Cardiac muscle cell (in vitro differentiated cells and primary cell): ENCODE measurements around the gene SLC16A9. TPM values are rescaled to one million over a fixed set of nuclear protein-coding genes. Genes with fewer than 3 reads are reported as not detected.
"Not testable (repeated sequence)": the region's sequence is repeated elsewhere in the genome, so short reads cannot be mapped to it uniquely, and the experiment has no call there.

Source experiments
- DNase-seq, 2 donors: peaks; one replicate each; pipeline versions ENCODE4 v3.0.0 to v3.0.0-alpha.2; 2010 to 2017; ENCODE audit warnings: low read depth in 1 of 2, low spot score in 1 of 2
- H3K27ac ChIP-seq: fragments of 200-600 bp; sonication (generic); 2 replicates; pipeline ENCODE4 v1.5.1; 2016
- H3K27me3 ChIP-seq: fragments of 200-600 bp; sonication (generic); 2 replicates; pipeline ENCODE4 v1.6.0; 2016; ENCODE audit warnings: control low read depth
- H3K36me3 ChIP-seq: fragments of 200-600 bp; sonication (generic); 2 replicates; pipeline ENCODE4 v1.5.1; 2016; ENCODE audit warnings: control low read depth
- H3K4me1 ChIP-seq: fragments of 200-600 bp; sonication (generic); 2 replicates; pipeline ENCODE4 v1.8.1; 2017; ENCODE audit warnings: low read depth, mild to moderate bottlenecking, mixed run types
- H3K4me3 ChIP-seq: fragments of 200-600 bp; sonication (generic); 2 replicates; pipeline ENCODE4 v1.5.1; 2016; ENCODE audit warnings: mild to moderate bottlenecking
- H3K9me3 ChIP-seq: fragments of 200-600 bp; sonication (generic); 2 replicates; pipeline ENCODE4 v1.5.1; 2017; ENCODE audit warnings: low read depth, mild to moderate bottlenecking, control low read depth
- polyA plus RNA-seq: library from polyadenylated mRNA; unstranded; fragments of >200 nt; fragmentation: Nextera tagmentation; extraction: Ambion mirVana; gene quantifications from 2 replicates; pipeline ENCODE4 v1.2.1, GENCODE V29; 2016
- total RNA-seq: library from RNA; depleted of rRNA; stranded (reverse); fragments of >200 nt; gene quantifications from 2 replicates; pipeline ENCODE4 v1.2.3, GENCODE V29; 2016
- TF ChIP-seq, protein P1 (sequence below): IDR thresholded peaks from 2 replicates; pipeline ENCODE4 v1.5.1; 2012; ENCODE audit warnings: low read depth, mild to moderate bottlenecking, low read length

Gene SLC16A9
- total and polyA plus RNA-seq, 2 experiments from 2014 or later: 3.0 to 3.5 TPM

DNA sequence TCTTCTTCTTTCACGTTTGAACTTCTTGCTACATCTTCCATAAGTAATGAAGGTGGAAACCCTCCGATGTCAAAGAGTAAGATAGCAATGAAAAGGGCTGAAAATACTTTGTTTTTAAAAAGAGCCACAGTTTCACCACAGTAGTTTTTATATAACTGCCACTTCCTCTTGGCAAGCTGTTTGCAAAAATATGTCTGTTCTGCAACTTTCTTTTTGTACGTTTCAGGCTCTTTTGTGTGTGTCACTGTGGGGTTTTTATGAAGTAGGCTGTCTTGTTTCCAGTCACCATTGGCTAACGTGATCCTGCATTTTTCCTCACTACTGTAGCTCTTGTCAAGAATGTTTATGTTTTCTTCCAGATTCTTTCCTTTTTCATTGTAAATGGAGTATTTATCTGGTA lies 55.6 kb downstream of the SLC16A9 start:
- Histone ChIP-seq H3K36me3 (no peaks in the 10 kb centered on the region), H3K4me3 (no peak overlapping the region), H3K27me3 (no peaks in the 10 kb centered on the region), H3K27ac (no peak overlapping the region), H3K4me1 (no peaks in the 10 kb centered on the region), H3K9me3 (no peaks in the 10 kb centered on the region)
- TF ChIP-seq, protein P1, sequence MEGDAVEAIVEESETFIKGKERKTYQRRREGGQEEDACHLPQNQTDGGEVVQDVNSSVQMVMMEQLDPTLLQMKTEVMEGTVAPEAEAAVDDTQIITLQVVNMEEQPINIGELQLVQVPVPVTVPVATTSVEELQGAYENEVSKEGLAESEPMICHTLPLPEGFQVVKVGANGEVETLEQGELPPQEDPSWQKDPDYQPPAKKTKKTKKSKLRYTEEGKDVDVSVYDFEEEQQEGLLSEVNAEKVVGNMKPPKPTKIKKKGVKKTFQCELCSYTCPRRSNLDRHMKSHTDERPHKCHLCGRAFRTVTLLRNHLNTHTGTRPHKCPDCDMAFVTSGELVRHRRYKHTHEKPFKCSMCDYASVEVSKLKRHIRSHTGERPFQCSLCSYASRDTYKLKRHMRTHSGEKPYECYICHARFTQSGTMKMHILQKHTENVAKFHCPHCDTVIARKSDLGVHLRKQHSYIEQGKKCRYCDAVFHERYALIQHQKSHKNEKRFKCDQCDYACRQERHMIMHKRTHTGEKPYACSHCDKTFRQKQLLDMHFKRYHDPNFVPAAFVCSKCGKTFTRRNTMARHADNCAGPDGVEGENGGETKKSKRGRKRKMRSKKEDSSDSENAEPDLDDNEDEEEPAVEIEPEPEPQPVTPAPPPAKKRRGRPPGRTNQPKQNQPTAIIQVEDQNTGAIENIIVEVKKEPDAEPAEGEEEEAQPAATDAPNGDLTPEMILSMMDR: no peak
- DNase-seq: peak in 1 of 2 donors; percentile 5

DNA sequence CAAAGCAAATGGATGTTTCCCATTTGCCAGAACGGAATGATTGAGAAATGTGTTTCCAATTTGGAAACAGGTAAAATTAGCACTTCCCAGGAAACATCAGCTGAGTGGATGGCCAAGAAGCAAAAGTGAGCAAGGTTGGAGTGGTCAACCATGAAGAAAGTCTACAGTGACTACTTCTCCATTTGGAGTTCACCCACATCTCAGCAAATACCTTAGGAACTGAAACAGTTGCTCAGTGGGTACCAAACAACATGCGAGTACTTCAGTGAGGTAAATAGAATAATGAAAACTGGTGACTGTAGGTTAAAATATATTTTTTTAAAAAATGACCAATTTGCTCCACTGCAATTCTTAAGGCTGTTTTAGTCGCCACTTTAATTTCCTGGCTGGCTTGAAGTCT lies 57.7 kb downstream of the SLC16A9 start:
- H3K9me3 ChIP-seq: no peaks in the 10 kb centered on the region
- no peak for DNase-seq
- H3K4me3 ChIP-seq: no peak overlapping the region
- H3K36me3 ChIP-seq: no peaks in the 10 kb centered on the region
- H3K4me1 ChIP-seq: no peaks in the 10 kb centered on the region
- TF ChIP-seq, protein P1: no peak
- no peaks in the 10 kb centered on the region for H3K27me3 ChIP-seq
- no peak overlapping the region for H3K27ac ChIP-seq

DNA sequence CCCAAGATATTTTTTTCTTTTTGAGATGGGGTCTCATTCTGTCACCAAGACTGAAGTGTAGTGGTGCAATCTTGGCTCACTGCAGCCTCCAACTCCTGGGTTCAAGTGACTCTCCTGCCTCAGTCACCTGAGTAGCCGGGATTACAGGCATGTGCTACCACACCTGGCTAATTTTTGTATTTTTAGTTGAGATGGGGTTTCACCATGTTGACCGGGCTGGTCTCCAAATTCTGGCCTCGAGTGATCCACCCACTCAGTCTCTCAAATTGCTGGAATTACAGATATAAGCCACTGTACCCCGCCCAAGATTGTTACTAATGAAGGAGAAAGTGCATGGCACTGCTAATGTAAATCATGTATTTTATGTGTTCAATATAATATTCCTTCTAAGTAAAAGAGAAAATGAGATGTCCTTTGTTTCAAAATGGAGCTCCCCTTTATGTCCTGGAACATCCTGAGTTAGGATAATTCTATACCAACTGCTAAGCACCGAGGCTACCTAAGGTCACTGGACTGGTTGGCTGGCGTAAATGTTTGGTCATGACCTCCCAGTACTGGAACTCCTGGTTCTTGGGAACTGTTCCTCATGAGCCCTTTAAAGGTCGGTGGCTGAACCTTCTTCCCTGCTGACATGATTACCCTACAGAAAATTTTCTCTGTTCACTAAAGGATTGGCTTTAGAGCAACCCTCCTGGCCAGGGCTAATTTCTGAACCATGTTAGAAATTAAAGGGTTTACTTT lies 59.9 kb downstream of the SLC16A9 start:
- Histone ChIP-seq H3K27ac (no peak overlapping the region), H3K4me1 (no peaks in the 10 kb centered on the region), H3K36me3 (no peaks in the 10 kb centered on the region), H3K4me3 (no peak overlapping the region), H3K9me3 (no peaks in the 10 kb centered on the region), H3K27me3 (no peaks in the 10 kb centered on the region)
- DNase-seq: no peak
- TF ChIP-seq, protein P1: no peak

DNA sequence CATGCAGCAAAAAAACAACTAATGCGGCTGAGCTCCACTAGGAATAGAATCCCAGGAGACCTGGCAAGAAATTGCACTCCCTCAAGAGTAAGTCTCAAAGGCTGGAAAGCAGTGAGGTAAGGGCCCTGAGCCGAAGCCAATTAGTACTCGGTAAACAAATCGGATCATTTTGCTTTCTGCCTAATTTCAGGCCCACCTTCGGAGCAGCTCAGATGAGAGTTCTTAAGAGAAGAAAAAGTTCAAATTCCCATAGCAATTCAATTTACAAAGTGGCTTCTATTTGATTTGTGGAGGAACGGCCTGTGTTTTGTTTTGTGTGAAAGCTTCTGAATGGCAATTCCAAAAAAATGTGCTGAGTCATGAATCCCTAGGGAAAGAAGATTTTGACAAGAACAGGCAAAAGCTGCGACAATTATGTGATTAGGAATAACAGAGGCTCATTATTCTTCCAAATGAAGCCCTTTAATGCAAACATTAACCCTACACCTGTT lies 60.9 kb downstream of the SLC16A9 start:
- TF ChIP-seq, protein P1: no peak
- H3K9me3 ChIP-seq: no peaks in the 10 kb centered on the region
- no peaks in the 10 kb centered on the region for H3K36me3 ChIP-seq
- no peak overlapping the region for H3K4me3 ChIP-seq
- peak; percentile 8 to 52 for DNase-seq
- no peaks in the 10 kb centered on the region for H3K27me3 ChIP-seq
- H3K4me1 ChIP-seq: no peaks in the 10 kb centered on the region
- no peak overlapping the region for H3K27ac ChIP-seq

DNA sequence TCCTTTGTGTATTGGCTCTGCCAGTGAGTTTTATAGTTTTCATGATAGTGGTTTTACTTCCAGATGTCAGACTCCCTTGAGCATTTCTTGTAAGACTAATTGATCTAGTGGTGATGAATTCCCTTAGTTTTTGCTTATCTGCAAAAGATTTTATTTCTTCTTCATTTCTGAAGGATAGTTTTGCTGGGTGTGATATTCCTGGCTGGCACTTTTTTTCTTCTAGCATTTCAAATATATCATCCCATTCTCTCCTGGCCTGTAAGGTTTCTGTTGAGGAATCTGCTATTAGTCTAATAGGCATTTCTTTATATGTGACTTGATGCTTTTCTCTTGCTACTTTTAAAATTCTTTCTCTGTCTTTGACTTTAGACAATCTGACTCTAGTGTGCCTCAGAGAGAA lies 64.8 kb downstream of the SLC16A9 start:
- no peak overlapping the region for H3K4me3 ChIP-seq
- no peak for DNase-seq
- TF ChIP-seq, protein P1: no peak
- no peaks in the 10 kb centered on the region for H3K9me3 ChIP-seq
- H3K27ac ChIP-seq: no peak overlapping the region
- H3K36me3 ChIP-seq: no peaks in the 10 kb centered on the region
- H3K27me3 ChIP-seq: no peaks in the 10 kb centered on the region
- H3K4me1 ChIP-seq: no peaks in the 10 kb centered on the region

DNA sequence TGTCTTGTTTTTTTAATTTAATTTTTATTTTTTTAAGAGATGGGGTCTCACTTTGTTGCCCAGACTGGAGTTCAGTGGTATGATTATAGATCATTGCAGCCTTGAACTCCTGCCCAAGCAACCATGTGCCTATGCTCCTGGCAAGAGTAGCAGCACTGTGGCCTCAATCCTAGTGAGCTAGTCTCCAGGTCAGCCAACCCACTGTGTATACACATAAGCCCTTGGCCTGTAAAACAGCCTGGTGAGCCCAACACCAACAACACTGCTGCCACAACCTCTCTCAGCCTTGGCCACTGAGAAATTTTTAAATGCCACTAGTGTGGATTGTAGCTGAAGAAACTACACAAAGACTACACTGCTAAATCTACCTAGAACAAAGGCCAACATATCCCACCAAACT lies 68.0 kb downstream of the SLC16A9 start:
- H3K27ac ChIP-seq, H3K9me3 ChIP-seq, DNase-seq, H3K27me3 ChIP-seq, H3K4me3 ChIP-seq, H3K36me3 ChIP-seq, H3K4me1 ChIP-seq: not testable (repeated sequence)
